GM13976 (cell line): ENCODE data around the gene MSANTD2.
A peak's percentile ranks its signal among the peaks of the same experiment; 100 is the strongest.

Experiments
- DNase-seq: peaks from one replicate; pipeline ENCODE4 v3.0.0; 2012; ENCODE audit warnings: low spot score
- in situ Hi-C: fragments of 300-500 bp; cut with MboI; formaldehyde crosslinking; loops from one replicate; pipeline ENCODE4 v1.12.0; 2022; ENCODE audit warnings: low sequenced_read_pairs, mixed read lengths, inconsistent platforms; ENCODE audit not compliant: unreplicated experiment
- TF ChIP-seq, protein P1 (sequence below): IDR thresholded peaks from 2 replicates; pipeline ENCODE4 v1.5.1; 2012; ENCODE audit warnings: borderline replicate concordance, mild to moderate bottlenecking; ENCODE audit not compliant: insufficient read depth; ENCODE audit errors: extremely low read depth, missing control alignments, control extremely low read depth

MSANTD2 gene

DNA sequence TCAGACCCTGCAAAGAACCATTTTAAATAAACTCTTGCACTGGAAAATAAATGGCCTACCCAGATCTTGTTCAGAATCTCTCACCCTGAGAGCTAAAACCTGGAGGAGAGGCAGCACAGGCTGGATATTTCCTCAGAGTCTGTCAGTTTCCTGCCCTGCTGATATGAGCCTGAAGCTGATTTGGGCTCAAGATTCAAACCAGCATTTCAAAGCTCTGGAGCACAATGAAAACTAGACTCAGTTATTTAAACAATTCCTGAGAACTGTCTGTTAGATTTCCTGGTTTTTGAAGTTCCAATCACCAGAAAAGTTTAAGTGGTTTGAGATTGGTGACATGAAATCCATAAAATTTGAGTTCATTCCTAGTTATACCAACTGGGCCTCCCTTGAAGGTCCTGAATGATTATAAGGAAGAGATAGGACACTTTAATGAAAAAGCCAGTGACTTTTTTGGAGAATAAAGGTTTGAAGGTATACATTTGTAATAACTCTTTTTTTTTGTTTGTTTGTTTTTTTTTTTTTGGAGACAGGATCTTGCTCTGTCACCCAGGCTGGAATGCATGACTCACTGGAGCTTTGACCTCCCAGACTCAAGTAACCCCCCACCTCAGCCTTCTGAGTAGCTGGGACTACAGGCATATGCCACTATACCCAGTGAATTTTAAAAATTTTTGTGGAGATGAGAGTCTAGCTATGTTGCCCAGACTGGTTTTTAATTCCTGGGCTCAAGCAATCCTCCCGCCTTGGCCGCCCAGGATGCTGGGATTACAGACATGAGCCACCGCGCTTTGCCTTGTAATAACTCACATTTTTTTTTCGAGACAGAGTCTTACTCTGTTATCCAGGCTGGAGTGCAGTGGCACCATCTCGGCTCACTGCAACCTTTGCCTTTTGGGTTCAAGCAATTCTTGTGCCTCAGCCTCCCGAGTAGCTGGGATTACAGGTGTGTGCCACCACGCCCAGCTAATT, 30.1 kb downstream of the MSANTD2 start:
- in situ Hi-C loops, result loop anchor here (10.0 kb wide), 1 partner anchor 95 kb away; the partner anchor contains the start of genes SIAE and SPA17
- no peak for DNase-seq
- TF ChIP-seq, protein P1, sequence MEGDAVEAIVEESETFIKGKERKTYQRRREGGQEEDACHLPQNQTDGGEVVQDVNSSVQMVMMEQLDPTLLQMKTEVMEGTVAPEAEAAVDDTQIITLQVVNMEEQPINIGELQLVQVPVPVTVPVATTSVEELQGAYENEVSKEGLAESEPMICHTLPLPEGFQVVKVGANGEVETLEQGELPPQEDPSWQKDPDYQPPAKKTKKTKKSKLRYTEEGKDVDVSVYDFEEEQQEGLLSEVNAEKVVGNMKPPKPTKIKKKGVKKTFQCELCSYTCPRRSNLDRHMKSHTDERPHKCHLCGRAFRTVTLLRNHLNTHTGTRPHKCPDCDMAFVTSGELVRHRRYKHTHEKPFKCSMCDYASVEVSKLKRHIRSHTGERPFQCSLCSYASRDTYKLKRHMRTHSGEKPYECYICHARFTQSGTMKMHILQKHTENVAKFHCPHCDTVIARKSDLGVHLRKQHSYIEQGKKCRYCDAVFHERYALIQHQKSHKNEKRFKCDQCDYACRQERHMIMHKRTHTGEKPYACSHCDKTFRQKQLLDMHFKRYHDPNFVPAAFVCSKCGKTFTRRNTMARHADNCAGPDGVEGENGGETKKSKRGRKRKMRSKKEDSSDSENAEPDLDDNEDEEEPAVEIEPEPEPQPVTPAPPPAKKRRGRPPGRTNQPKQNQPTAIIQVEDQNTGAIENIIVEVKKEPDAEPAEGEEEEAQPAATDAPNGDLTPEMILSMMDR, result no peak

- in situ Hi-C loops, result loop anchor here (10.0 kb wide), 1 partner anchor 94 kb away; the partner anchor contains the start of genes SIAE and SPA17
- TF ChIP-seq, protein P1, result no peak
- no peak for DNase-seq
Measured at GRCh38 chr11:124768914-124769313, 31.3 kb downstream of the MSANTD2 start.

DNA sequence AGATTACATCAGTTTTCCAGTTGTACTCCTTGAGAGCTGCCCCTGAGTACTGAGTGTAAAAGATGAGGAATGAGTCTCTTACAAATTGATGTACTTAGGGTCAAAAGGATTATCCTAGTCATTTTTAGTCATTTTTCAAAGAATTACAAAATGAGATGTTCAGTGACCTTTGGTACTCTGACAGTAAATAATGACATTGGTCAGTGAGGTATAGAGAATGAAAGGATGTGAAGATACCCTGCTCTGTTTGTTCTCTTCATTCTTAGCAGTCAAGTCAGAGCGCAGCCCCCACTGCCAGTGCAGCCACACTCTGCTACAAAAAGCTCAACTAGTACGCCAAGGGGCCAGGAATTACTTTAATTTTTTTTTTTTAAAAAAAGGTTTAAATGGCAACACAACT, 34.0 kb downstream of the MSANTD2 start:
- in situ Hi-C loops, result loop anchor here (10.0 kb wide), 1 partner anchor 91 kb away; the partner anchor contains the start of genes SIAE and SPA17
- TF ChIP-seq, protein P1, result no peak
- DNase-seq, result no peak

- TF ChIP-seq, protein P1, result peak; percentile 88
- peak; percentile 71 for DNase-seq
- in situ Hi-C loops, result loop anchor here (10.0 kb wide), 1 partner anchor 89 kb away; the partner anchor contains the start of genes SIAE and SPA17
Measured at GRCh38 chr11:124763156-124763947, 36.9 kb downstream of the MSANTD2 start.

- TF ChIP-seq, protein P1, result no peak
- in situ Hi-C loops, result loop anchor here (10.0 kb wide), 1 partner anchor 88 kb away; the partner anchor contains the start of genes SIAE and SPA17
- peak; percentile 55 for DNase-seq
Measured at GRCh38 chr11:124762624-124763155, 37.5 kb downstream of the MSANTD2 start.

GRCh38 chr11:124762105-124762623, 38.0 kb downstream of the MSANTD2 start, which contains the start of gene ESAM:
Gene ESAM (minus strand): TSS chr11:124762290. CDS start chr11:124762154, 136 bp downstream.
- in situ Hi-C loops, result loop anchor here (10.0 kb wide), 1 partner anchor 87 kb away; the partner anchor contains the start of genes SIAE and SPA17
- TF ChIP-seq, protein P1, result no peak
- DNase-seq, result peak; percentile 93
